Karpas-422 (cell line): Measurements from ENCODE around the gene DOCK6. TPM values are rescaled to one million over a fixed set of nuclear protein-coding genes. Genes with fewer than 3 reads are reported as not detected.

Experiments
- DNase-seq: peaks from one replicate; pipeline ENCODE4 v3.0.0-alpha.2; 2015
- H2AFZ ChIP-seq: fragments of 200-600 bp; sonication (generic); 2 replicates; pipeline ENCODE4 v1.6.1; 2014; ENCODE audit warnings: antibody characterized with exemption, low read length, mixed read lengths
- H3K27ac ChIP-seq: fragments of 200-600 bp; sonication (generic); 2 replicates; pipeline ENCODE4 v1.5.1; 2014; ENCODE audit warnings: mild to moderate bottlenecking, low read length, moderate library complexity
- H3K27me3 ChIP-seq: fragments of 200-600 bp; sonication (generic); 2 replicates; pipeline ENCODE4 v1.6.1; 2014; ENCODE audit warnings: low read length, mixed read lengths
- H3K36me3 ChIP-seq: fragments of 200-600 bp; sonication (generic); 2 replicates; pipeline ENCODE4 v1.6.1; 2014; ENCODE audit warnings: low read length, mixed read lengths; ENCODE audit not compliant: insufficient read depth
- H3K4me1 ChIP-seq: fragments of 200-600 bp; sonication (generic); 2 replicates; pipeline ENCODE4 v1.6.1; 2014; ENCODE audit warnings: mild to moderate bottlenecking, low read length, mixed read lengths
- H3K4me2 ChIP-seq: fragments of 200-600 bp; sonication (generic); 2 replicates; pipeline ENCODE4 v1.6.1; 2014; ENCODE audit warnings: low read length, low read depth, mild to moderate bottlenecking; ENCODE audit not compliant: poor library complexity, severe bottlenecking
- H3K4me3 ChIP-seq: fragments of 200-600 bp; sonication (generic); 2 replicates; pipeline ENCODE4 v1.5.1; 2014; ENCODE audit warnings: mild to moderate bottlenecking, antibody characterized with exemption, low read length, mixed read lengths
- H3K79me2 ChIP-seq: fragments of 200-600 bp; sonication (generic); 2 replicates; pipeline ENCODE4 v1.6.1; 2014; ENCODE audit warnings: mild to moderate bottlenecking, low read length, mixed read lengths
- H3K9ac ChIP-seq: fragments of 200-600 bp; sonication (generic); 2 replicates; pipeline ENCODE4 v1.6.0; 2014; ENCODE audit warnings: low read length
- H3K9me2 ChIP-seq: fragments of 200-600 bp; sonication (generic), shearing (Covaris generic); replicated peaks from 2 replicates; pipeline ENCODE4 v1.6.0; 2014; ENCODE audit warnings: mild to moderate bottlenecking, low read length, moderate library complexity; ENCODE audit not compliant: insufficient read depth
- H3K9me3 ChIP-seq: fragments of 300-700, 200-600 bp; sonication (generic); 2 replicates; pipeline ENCODE4 v1.6.1; 2014; ENCODE audit warnings: low read length, mixed read lengths
- H4K20me1 ChIP-seq: fragments of 200-600 bp; sonication (generic); 2 replicates; pipeline ENCODE4 v1.6.1; 2014; ENCODE audit warnings: mild to moderate bottlenecking, antibody characterized with exemption, low read length, low read depth; ENCODE audit not compliant: insufficient read depth
- total RNA-seq: library from RNA; depleted of rRNA; stranded (reverse); fragments of >200 nt; shearing (Covaris generic); gene quantifications from 2 replicates; pipeline ENCODE4 v1.2.3, GENCODE V29; 2014; ENCODE audit warnings: low replicate concordance

Gene DOCK6
- total RNA-seq, 1 experiment from 2014 or later, result 6.5 TPM

DNA sequence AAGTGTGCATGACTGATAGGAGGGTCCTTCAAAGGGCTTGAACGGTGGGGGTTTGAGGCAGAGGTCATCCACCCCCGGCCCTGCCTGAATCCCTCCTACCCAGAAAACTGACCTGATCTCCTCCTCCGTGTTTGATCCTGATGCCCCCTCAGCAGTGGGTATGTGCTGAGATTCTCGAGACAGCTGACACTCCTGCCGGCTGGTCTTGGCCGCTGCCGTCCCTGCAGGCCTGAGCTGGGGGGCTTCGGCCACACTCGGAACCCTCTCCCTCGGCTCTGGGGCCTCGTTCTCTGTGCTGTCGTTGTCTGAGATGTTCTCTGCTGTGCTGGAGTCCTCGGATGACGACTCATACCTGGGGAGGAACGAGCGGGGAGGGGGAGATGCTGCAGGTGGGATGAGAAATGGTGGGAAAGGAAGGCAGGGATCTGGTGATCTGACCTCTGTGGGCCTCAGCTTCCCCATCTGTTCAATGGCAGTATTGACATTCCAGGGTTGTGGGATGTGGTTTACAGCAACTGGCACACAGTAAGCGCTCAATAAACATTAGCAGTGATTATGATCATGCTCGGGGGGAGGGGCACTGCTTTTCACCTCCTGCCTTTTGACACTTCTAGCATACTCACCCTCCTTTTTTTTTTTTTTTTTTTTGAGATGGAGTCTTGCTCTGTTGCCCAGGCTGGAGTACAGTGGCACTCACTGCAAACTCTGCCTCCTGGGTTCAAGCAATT lies 85.7 kb downstream of the DOCK6 start:
- no peaks in the 10 kb centered on the region for H4K20me1 ChIP-seq
- H3K4me2 ChIP-seq, result no peak overlapping the region
- H3K27me3 ChIP-seq, result no peaks in the 10 kb centered on the region
- no peak for DNase-seq
- H3K4me1 ChIP-seq, result peaks cover 10% of the 10 kb centered on the region
- H3K36me3 ChIP-seq, result no peaks in the 10 kb centered on the region
- no peak overlapping the region for H3K27ac ChIP-seq
- H3K4me3 ChIP-seq, result no peak overlapping the region
- no peak overlapping the region for H2AFZ ChIP-seq
- no peaks in the 10 kb centered on the region for H3K9me3 ChIP-seq
- H3K9me2 ChIP-seq, result no peaks in the 10 kb centered on the region
- no peaks in the 10 kb centered on the region for H3K79me2 ChIP-seq
- H3K9ac ChIP-seq, result no peak overlapping the region

GRCh38 chr19:11175920-11176319 lies 86.4 kb downstream of the DOCK6 start:
- H3K9ac ChIP-seq, result no peak overlapping the region
- H3K36me3 ChIP-seq, result no peaks in the 10 kb centered on the region
- H4K20me1 ChIP-seq, result no peaks in the 10 kb centered on the region
- no peak for DNase-seq
- H2AFZ ChIP-seq, result no peak overlapping the region
- H3K9me2 ChIP-seq, result no peaks in the 10 kb centered on the region
- H3K27me3 ChIP-seq, result no peaks in the 10 kb centered on the region
- H3K27ac ChIP-seq, result no peak overlapping the region
- H3K4me3 ChIP-seq, result no peak overlapping the region
- H3K4me1 ChIP-seq, result peaks cover 10% of the 10 kb centered on the region
- no peaks in the 10 kb centered on the region for H3K79me2 ChIP-seq
- H3K4me2 ChIP-seq, result no peak overlapping the region
- no peaks in the 10 kb centered on the region for H3K9me3 ChIP-seq

DNA sequence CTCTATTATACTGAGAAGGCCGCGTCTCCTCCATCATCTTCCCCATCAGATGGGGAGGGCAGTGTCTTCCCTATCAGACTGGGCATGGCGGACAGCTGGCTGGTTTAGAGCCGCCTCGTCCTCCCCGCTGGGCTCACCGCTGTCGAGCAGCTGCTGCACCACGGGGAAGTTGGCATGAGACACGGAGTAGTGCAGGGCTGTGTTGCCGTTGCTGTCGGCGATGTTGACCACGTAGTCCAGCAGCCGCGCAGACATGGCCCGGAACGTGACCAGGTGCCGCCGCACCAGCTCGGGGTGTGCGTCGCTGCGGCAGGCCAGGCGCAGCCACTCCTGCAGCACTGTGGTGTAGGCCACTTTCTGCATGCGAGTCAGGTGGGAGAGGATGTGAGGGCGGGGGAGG lies 88.0 kb downstream of the DOCK6 start:
- Histone ChIP-seq H3K27me3 (no peaks in the 10 kb centered on the region), H2AFZ (no peak overlapping the region), H3K4me3 (no peak overlapping the region), H3K9me3 (no peaks in the 10 kb centered on the region), H3K4me1 (no peaks in the 10 kb centered on the region), H4K20me1 (no peaks in the 10 kb centered on the region), H3K27ac (no peak overlapping the region), H3K9me2 (no peaks in the 10 kb centered on the region), H3K36me3 (no peaks in the 10 kb centered on the region), H3K4me2 (no peak overlapping the region), H3K9ac (no peak overlapping the region), H3K79me2 (no peaks in the 10 kb centered on the region)
- DNase-seq, result no peak

- no peaks in the 10 kb centered on the region for H3K9me2 ChIP-seq
- H4K20me1 ChIP-seq, result no peaks in the 10 kb centered on the region
- no peaks in the 10 kb centered on the region for H3K4me1 ChIP-seq
- H3K27me3 ChIP-seq, result no peaks in the 10 kb centered on the region
- H3K27ac ChIP-seq, result no peak overlapping the region
- no peaks in the 10 kb centered on the region for H3K79me2 ChIP-seq
- no peaks in the 10 kb centered on the region for H3K9me3 ChIP-seq
- no peak overlapping the region for H3K4me3 ChIP-seq
- DNase-seq, result no peak
- H3K4me2 ChIP-seq, result no peak overlapping the region
- no peak overlapping the region for H3K9ac ChIP-seq
- no peak overlapping the region for H2AFZ ChIP-seq
- no peaks in the 10 kb centered on the region for H3K36me3 ChIP-seq
These were observed 88.7 kb downstream of the DOCK6 start for GRCh38 chr19:11173516-11174155.

DNA sequence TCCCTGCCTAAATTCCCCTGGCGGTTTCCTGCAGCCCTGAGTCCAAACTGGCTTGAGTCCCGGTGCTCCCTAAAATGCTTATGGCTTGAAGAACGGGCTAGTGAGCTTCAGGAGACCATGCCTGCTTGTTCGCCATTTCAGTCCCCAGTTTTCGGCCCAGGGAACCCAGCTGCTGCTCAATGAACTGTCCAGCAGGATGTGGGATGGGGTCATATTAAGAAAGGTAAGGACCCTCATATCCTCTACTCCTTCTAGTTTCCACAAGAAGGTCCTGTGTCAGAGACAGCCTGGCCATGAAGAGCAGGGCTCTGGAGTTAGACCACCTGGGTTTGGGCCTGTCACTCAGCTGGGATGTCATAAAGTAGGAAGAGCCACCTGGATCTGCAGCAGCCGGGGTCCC lies 89.7 kb downstream of the DOCK6 start:
- Histone ChIP-seq H3K36me3 (no peaks in the 10 kb centered on the region), H3K27ac (no peak overlapping the region), H3K79me2 (no peaks in the 10 kb centered on the region), H3K9ac (no peak overlapping the region), H3K4me2 (no peak overlapping the region), H3K9me3 (no peaks in the 10 kb centered on the region), H3K27me3 (no peaks in the 10 kb centered on the region), H2AFZ (no peak overlapping the region), H3K4me3 (no peak overlapping the region), H4K20me1 (no peaks in the 10 kb centered on the region), H3K9me2 (no peaks in the 10 kb centered on the region), H3K4me1 (no peaks in the 10 kb centered on the region)
- no peak for DNase-seq

DNA sequence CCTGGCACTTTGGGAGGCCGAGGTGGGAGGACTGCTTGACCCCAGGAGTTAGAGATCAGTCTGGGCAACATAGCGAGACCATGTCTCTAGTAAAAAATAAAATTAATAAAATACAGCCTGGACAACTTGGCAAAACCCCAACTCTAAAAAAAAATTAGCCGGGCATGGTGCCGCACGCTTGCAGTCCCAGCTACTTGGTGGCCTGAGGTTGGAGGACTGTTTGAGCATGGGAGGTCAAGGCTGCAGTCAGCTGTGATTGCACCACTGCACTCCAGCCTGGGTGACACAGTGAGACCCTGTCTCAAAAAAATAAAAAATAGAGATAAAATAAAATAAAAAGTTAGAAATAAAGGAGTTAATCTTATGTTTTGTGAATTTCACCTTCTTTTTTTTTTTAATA lies 91.2 kb downstream of the DOCK6 start:
- Histone ChIP-seq H3K27me3 (no peaks in the 10 kb centered on the region), H4K20me1 (no peaks in the 10 kb centered on the region), H2AFZ (no peak overlapping the region), H3K9me3 (no peaks in the 10 kb centered on the region), H3K4me2 (no peak overlapping the region), H3K4me3 (no peak overlapping the region), H3K79me2 (no peaks in the 10 kb centered on the region), H3K36me3 (no peaks in the 10 kb centered on the region), H3K4me1 (no peaks in the 10 kb centered on the region), H3K27ac (no peak overlapping the region), H3K9ac (no peak overlapping the region), H3K9me2 (no peaks in the 10 kb centered on the region)
- DNase-seq, result no peak

GRCh38 chr19:11169896-11170678 lies 92.2 kb downstream of the DOCK6 start:
- H3K27me3 ChIP-seq, result no peaks in the 10 kb centered on the region
- no peak overlapping the region for H3K4me2 ChIP-seq
- H3K9me2 ChIP-seq, result no peaks in the 10 kb centered on the region
- no peaks in the 10 kb centered on the region for H3K36me3 ChIP-seq
- H3K4me3 ChIP-seq, result no peak overlapping the region
- H3K9me3 ChIP-seq, result no peaks in the 10 kb centered on the region
- H3K79me2 ChIP-seq, result no peaks in the 10 kb centered on the region
- H2AFZ ChIP-seq, result no peak overlapping the region
- DNase-seq, result no peak
- no peak overlapping the region for H3K9ac ChIP-seq
- H4K20me1 ChIP-seq, result no peaks in the 10 kb centered on the region
- H3K27ac ChIP-seq, result no peak overlapping the region
- H3K4me1 ChIP-seq, result no peaks in the 10 kb centered on the region

DNA sequence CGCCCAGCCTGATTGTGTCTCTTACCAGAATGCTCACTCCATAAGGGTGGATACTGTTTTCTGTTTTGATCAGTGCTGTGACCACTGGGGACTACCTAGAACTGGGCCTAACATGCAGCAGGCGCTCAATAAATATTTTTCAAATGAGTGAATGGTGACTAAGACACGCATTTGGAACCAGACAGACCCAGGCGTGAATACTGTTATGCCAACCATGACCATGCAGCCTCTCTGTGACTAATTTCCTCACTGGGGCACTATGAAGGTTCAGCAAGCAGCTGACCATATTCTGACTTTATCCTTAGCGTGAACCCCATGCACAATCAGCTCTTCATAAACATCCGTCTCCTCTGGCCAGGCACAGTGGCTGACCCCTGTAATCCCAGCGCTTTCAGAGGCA lies 93.8 kb downstream of the DOCK6 start:
- no peak overlapping the region for H3K4me2 ChIP-seq
- H3K36me3 ChIP-seq, result no peaks in the 10 kb centered on the region
- H3K27ac ChIP-seq, result no peak overlapping the region
- no peaks in the 10 kb centered on the region for H3K9me3 ChIP-seq
- H3K4me1 ChIP-seq, result no peaks in the 10 kb centered on the region
- no peaks in the 10 kb centered on the region for H3K79me2 ChIP-seq
- H4K20me1 ChIP-seq, result no peaks in the 10 kb centered on the region
- no peaks in the 10 kb centered on the region for H3K27me3 ChIP-seq
- no peak overlapping the region for H3K9ac ChIP-seq
- no peaks in the 10 kb centered on the region for H3K9me2 ChIP-seq
- no peak overlapping the region for H2AFZ ChIP-seq
- H3K4me3 ChIP-seq, result no peak overlapping the region
- no peak for DNase-seq
